Measurements from ENCODE around the gene ATXN7L1. TPM values are rescaled to one million over a fixed set of nuclear protein-coding genes. Genes with fewer than 3 reads are reported as not detected.

Gene ATXN7L1
- polyA plus RNA-seq, 4 donors, result 8.4 to 13.7 (median 11.8) TPM

- DNase-seq (ENCODE audit: low read depth in 4 of 4, low spot score in 2 of 4), result no peak
Observed at GRCh38 chr7:105689067-105689819, 187.2 kb downstream of the ATXN7L1 start.

GRCh38 chr7:105688617-105689016, 187.8 kb downstream of the ATXN7L1 start:
- DNase-seq (ENCODE audit: low read depth in 4 of 4, low spot score in 2 of 4), result no peak

GRCh38 chr7:105685161-105685560, 191.2 kb downstream of the ATXN7L1 start:
- no peak for DNase-seq (ENCODE audit: low read depth in 4 of 4, low spot score in 2 of 4)

- DNase-seq (ENCODE audit: low read depth in 4 of 4, low spot score in 2 of 4), result no peak
Observed at GRCh38 chr7:105682341-105683060, 193.9 kb downstream of the ATXN7L1 start.

GRCh38 chr7:105680505-105681187, 195.8 kb downstream of the ATXN7L1 start:
- DNase-seq (ENCODE audit: low read depth in 4 of 4, low spot score in 2 of 4), result no peak

- no peak for DNase-seq (ENCODE audit: low read depth in 4 of 4, low spot score in 2 of 4)
Observed at GRCh38 chr7:105678811-105679495, 197.4 kb downstream of the ATXN7L1 start.

- no peak for DNase-seq (ENCODE audit: low read depth in 4 of 4, low spot score in 2 of 4)
Observed at GRCh38 chr7:105677817-105678573, 198.4 kb downstream of the ATXN7L1 start.

GRCh38 chr7:105677410-105677730, 199.0 kb downstream of the ATXN7L1 start:
- DNase-seq (ENCODE audit: low read depth in 4 of 4, low spot score in 2 of 4), result no peak

- no peak for DNase-seq (ENCODE audit: low read depth in 4 of 4, low spot score in 2 of 4)
Observed at GRCh38 chr7:105675934-105676371, 200.4 kb downstream of the ATXN7L1 start.

- no peak for DNase-seq (ENCODE audit: low read depth in 4 of 4, low spot score in 2 of 4)
Observed at GRCh38 chr7:105674200-105674920, 202.0 kb downstream of the ATXN7L1 start.

GRCh38 chr7:105673367-105674084, 202.9 kb downstream of the ATXN7L1 start:
- no peak for DNase-seq (ENCODE audit: low read depth in 4 of 4, low spot score in 2 of 4)

GRCh38 chr7:105672801-105673200, 203.6 kb downstream of the ATXN7L1 start:
- DNase-seq (ENCODE audit: low read depth in 4 of 4, low spot score in 2 of 4), result no peak

- DNase-seq (ENCODE audit: low read depth in 4 of 4, low spot score in 2 of 4), result no peak
Observed at GRCh38 chr7:105666324-105666723, 210.1 kb downstream of the ATXN7L1 start.

GRCh38 chr7:105665684-105666083, 210.7 kb downstream of the ATXN7L1 start:
- no peak for DNase-seq (ENCODE audit: low read depth in 4 of 4, low spot score in 2 of 4)

GRCh38 chr7:105664816-105665525, 211.4 kb downstream of the ATXN7L1 start:
- DNase-seq (ENCODE audit: low read depth in 4 of 4, low spot score in 2 of 4), result no peak

GRCh38 chr7:105662998-105663397, 213.4 kb downstream of the ATXN7L1 start:
- no peak for DNase-seq (ENCODE audit: low read depth in 4 of 4, low spot score in 2 of 4)

GRCh38 chr7:105661625-105662024, 214.8 kb downstream of the ATXN7L1 start:
- no peak for DNase-seq (ENCODE audit: low read depth in 4 of 4, low spot score in 2 of 4)

- DNase-seq (ENCODE audit: low read depth in 4 of 4, low spot score in 2 of 4), result no peak
Observed at GRCh38 chr7:105656922-105657521, 219.4 kb downstream of the ATXN7L1 start.

All from left renal cortex interstitium (tissue), 4 donors.